HepG2 (cell line): Measurements from ENCODE around the gene SLC6A6. TPM values are rescaled to one million over a fixed set of nuclear protein-coding genes. Genes with fewer than 3 reads are reported as not detected.

Source experiments
- ATAC-seq: fragments of 200-7000 bp; cut with Tn5 transposase; 3 replicates; pipeline ENCODE4 v1.9.1; 2020; ENCODE audit warnings: mild to moderate bottlenecking, moderate library complexity
- BruUV-seq: library from RNA; stranded (reverse); fragments of 400-500 nt; replicated peaks from 2 replicates; lab custom pipeline; 2021; lab: Mats Ljungman, UMichigan
- CTCF ChIA-PET: fragments of 300-600 bp; formaldehyde crosslinking; extraction: SDS; loops from one replicate; lab custom pipeline; 2021; ENCODE audit warnings: low total read pairs, inconsistent platforms, low intra/inter-chr PET ratio; lab: Yijun Ruan, JAX
- POLR2A ChIA-PET: fragments of 350-600 bp; sonication (Branson Sonifier 250); formaldehyde crosslinking; loops from one replicate; lab custom pipeline; 2020; ENCODE audit warnings: antibody characterized with exemption, inconsistent platforms; lab: Yijun Ruan, JAX
- DNase-seq: peaks from one replicate; pipeline ENCODE4 v3.0.0-alpha.2; 2015; ENCODE audit warnings: low spot score
- FAIRE-seq: peaks from 3 replicates; lab custom pipeline; 2011; peaks lifted over from hg19 to GRCh38; lab: Jason Lieb, UNC
- H2AFZ ChIP-seq: one replicate; pipeline ENCODE4 v1.6.1; 2011; ENCODE audit warnings: low read length, inconsistent platforms
- H3K27ac ChIP-seq: fragments of 300-600 bp; 3 replicates; pipeline ENCODE4 v1.8.0; 2011; ENCODE audit warnings: mixed run types, mild to moderate bottlenecking, mixed read lengths, low read length, inconsistent platforms; ENCODE audit not compliant: insufficient read depth; ENCODE audit errors: extremely low read length
- H3K27me3 ChIP-seq, 2 experiments: fragments of 200-600 bp in 1 of 2; 2 replicates in 1 of 2; 3 replicates in 1 of 2; pipeline versions ENCODE4 v1.6.0 to v1.8.0; 2011; ENCODE audit warnings: low read length in 2 of 2, mild to moderate bottlenecking in 2 of 2, moderate library complexity in 2 of 2, inconsistent platforms in 1 of 2; ENCODE audit not compliant: insufficient read depth in 2 of 2, control insufficient read depth in 1 of 2
- H3K36me3 ChIP-seq, 2 experiments: fragments of 200-600 bp in 1 of 2; replicated peaks in 1 of 2; 2 replicates in 1 of 2; 3 replicates in 1 of 2; pipeline versions ENCODE4 v1.5.1 to v1.8.0; 2011; ENCODE audit warnings: low read length in 2 of 2, inconsistent platforms in 1 of 2; ENCODE audit not compliant: insufficient read depth in 2 of 2, control insufficient read depth in 1 of 2
- H3K4me1 ChIP-seq: 2 replicates; pipeline ENCODE4 v1.5.1; 2012; ENCODE audit warnings: low read length, inconsistent platforms; ENCODE audit not compliant: insufficient read depth
- H3K4me2 ChIP-seq: 2 replicates; pipeline ENCODE4 v1.6.0; 2011; ENCODE audit warnings: low read depth, low read length, inconsistent platforms
- H3K4me3 ChIP-seq, 3 experiments: fragments of 200-600 bp in 1 of 3; sonication (generic), shearing (Covaris generic) in 1 of 3; replicated peaks in 1 of 3; 2 replicates each; pipeline ENCODE4 v1.5.1; 2011 to 2016; ENCODE audit warnings: low read length in 3 of 3, inconsistent platforms in 2 of 3, low read depth in 2 of 3, mild to moderate bottlenecking in 2 of 3, control low read depth in 1 of 3, mixed read lengths in 1 of 3; ENCODE audit not compliant: insufficient read depth in 1 of 3
- H3K79me2 ChIP-seq: one replicate; pipeline ENCODE4 v1.6.1; 2011; ENCODE audit warnings: low read length, inconsistent platforms; ENCODE audit not compliant: insufficient read depth
- H3K9ac ChIP-seq: 2 replicates; pipeline ENCODE4 v1.6.0; 2011; ENCODE audit warnings: mild to moderate bottlenecking, low read depth, low read length, inconsistent platforms; ENCODE audit not compliant: insufficient read depth
- H3K9me3 ChIP-seq: 2 replicates; pipeline ENCODE4 v1.5.1; 2012; ENCODE audit warnings: mild to moderate bottlenecking, low read length
- H4K20me1 ChIP-seq: 2 replicates; pipeline ENCODE4 v1.6.0; 2011; ENCODE audit warnings: inconsistent platforms, mild to moderate bottlenecking, low read length, moderate library complexity; ENCODE audit not compliant: insufficient read depth
- ARID2 ChIP-seq: sonication (generic); formaldehyde crosslinking; IDR thresholded peaks from 2 replicates; pipeline ENCODE4 v1.8.1; 2022; ENCODE audit warnings: mild to moderate bottlenecking, missing genetic modification reagents, borderline replicate concordance
- ATF7 ChIP-seq, 2 experiments: fragments of 450-650 bp in 1 of 2; sonication (generic) in 1 of 2; formaldehyde crosslinking in 1 of 2; IDR thresholded peaks; 2 replicates each; pipeline versions ENCODE4 v1.4.0 to v1.6.1; 2016 to 2020; ENCODE audit warnings: antibody characterized with exemption in 1 of 2, mild to moderate bottlenecking in 1 of 2, missing genetic modification reagents in 1 of 2
- CREB1 ChIP-seq, 2 experiments: fragments of 450-650 bp in 1 of 2; IDR thresholded peaks; 2 replicates each; pipeline ENCODE4 v1.6.1; 2016 to 2017; ENCODE audit warnings: control low read depth in 1 of 2, mild to moderate bottlenecking in 1 of 2, missing compliant biosample characterization in 1 of 2, missing genetic modification characterization in 1 of 2
- FUBP1 ChIP-seq: sonication (generic); formaldehyde crosslinking; IDR thresholded peaks from 2 replicates; pipeline ENCODE4 v1.5.1; 2020; ENCODE audit warnings: missing genetic modification reagents, mild to moderate bottlenecking, borderline replicate concordance
- GABPA ChIP-seq, 2 experiments: IDR thresholded peaks; 2 replicates each; pipeline ENCODE4 v1.6.1; 2011 to 2016; ENCODE audit warnings: low read depth in 2 of 2, low read length in 1 of 2, missing biosample characterization in 1 of 2, missing genetic modification characterization in 1 of 2
- GMEB1 ChIP-seq: sonication (generic); formaldehyde crosslinking; IDR thresholded peaks from 2 replicates; pipeline ENCODE4 v1.5.1; 2020; ENCODE audit warnings: missing genetic modification reagents, mild to moderate bottlenecking, borderline replicate concordance
- ISX ChIP-seq: sonication (generic); formaldehyde crosslinking; conservative IDR thresholded peaks from 2 replicates; pipeline ENCODE4 v1.5.0; 2020; ENCODE audit warnings: missing genetic modification reagents
- ZFP90 ChIP-seq: sonication (generic); formaldehyde crosslinking; IDR thresholded peaks from 2 replicates; pipeline ENCODE4 v1.8.0; 2022; ENCODE audit warnings: missing genetic modification reagents, mild to moderate bottlenecking, inconsistent platforms, borderline replicate concordance
- ZKSCAN1 ChIP-seq: fragments of 150-350 bp; IDR thresholded peaks from 2 replicates; pipeline ENCODE4 v1.6.1; 2014; ENCODE audit warnings: low read length
- ZNF549 ChIP-seq: sonication (generic); formaldehyde crosslinking; IDR thresholded peaks from 2 replicates; pipeline ENCODE4 v1.5.0; 2020; ENCODE audit warnings: missing genetic modification reagents
- ZNF570 ChIP-seq: sonication (generic); formaldehyde crosslinking; IDR thresholded peaks from 2 replicates; pipeline ENCODE4 v1.4.0; 2020; ENCODE audit warnings: mild to moderate bottlenecking, missing genetic modification reagents, borderline replicate concordance
- ZNF772 ChIP-seq: sonication (generic); formaldehyde crosslinking; IDR thresholded peaks from 2 replicates; pipeline ENCODE4 v1.5.0; 2020; ENCODE audit warnings: mild to moderate bottlenecking, missing genetic modification reagents
- WGBS: methylation state at CpG from one replicate; pipeline ENCODE4 v1.1.6; 2017; ENCODE audit warnings: low lambda C conversion rate; 5-methylcytosine and 5-hydroxymethylcytosine counted together
- in situ Hi-C: cut with HindIII; loops from 2 replicates; pipeline ENCODE4 v1.10.0; 2017; ENCODE audit warnings: low pct_unique_long_range_greater_than_20kb; ENCODE audit not compliant: extremely low pct_ligation_motif_present
- intact Hi-C: fragments of 100-400 bp; cut with micrococcal nuclease; formaldehyde crosslinking; loops from one replicate; pipeline ENCODE4 v1.10.0; 2022; ENCODE audit not compliant: unreplicated experiment
- polyA plus RNA-seq, 8 experiments: library from polyadenylated mRNA; depleted of rRNA in 3 of 8; stranded (reverse) in 7 of 8; unstranded in 1 of 8; fragments of >200 nt; fragmentation: Illumina TruSeq in 4 of 8; extraction: Trizol in 4 of 8; gene quantifications; 2 replicates each; pipeline versions ENCODE4 v1.2.1 to v1.2.3, GENCODE V29; 2011 to 2016; ENCODE audit warnings: low read depth in 4 of 8, missing spikeins in 1 of 8, mixed read lengths in 1 of 8; ENCODE audit not compliant: insufficient read depth in 1 of 8
- total RNA-seq, 5 experiments: library from RNA; depleted of rRNA; stranded (reverse); fragments of >200 nt; fragmentation: Illumina TruSeq; extraction: Trizol; gene quantifications; 2 replicates each; pipeline ENCODE4 v1.2.3, GENCODE V29; 2016; ENCODE audit warnings: low read depth in 1 of 5

The SLC6A6 gene
- total and polyA plus RNA-seq, 2 of the 13 experiments (the other 11 are each of a cell fraction or from before 2014, with no cell fraction given): 14.1 to 20.7 TPM

GRCh38 chr3:14502472-14502871 lies 100.1 kb downstream of the SLC6A6 start:
- DNase-seq: no peak
- no peak overlapping the region for H2AFZ ChIP-seq
- H3K9me3 ChIP-seq: no peaks in the 10 kb centered on the region
- no peak for FAIRE-seq
- no peaks in the 10 kb centered on the region for H3K36me3 ChIP-seq
- intact Hi-C loops (no loop called here), in situ Hi-C loops (no loop called here)
- no peak overlapping the region for H3K4me2 ChIP-seq
- H3K9ac ChIP-seq: no peak overlapping the region
- no TSS peak for BruUV-seq
- no peaks in the 10 kb centered on the region for H3K4me1 ChIP-seq
- peaks cover 0 to 4% of the 10 kb centered on the region in 2 experiments; a peak in 2 of 5 replicates for H3K27me3 ChIP-seq
- ChIA-PET POLR2A (no interaction called here), CTCF (no interaction called here)
- no peak for ATAC-seq
- H3K79me2 ChIP-seq: no peaks in the 10 kb centered on the region
- no peak overlapping the region for H3K27ac ChIP-seq
- H3K4me3 ChIP-seq: no peak overlapping the region
- no peaks in the 10 kb centered on the region for H4K20me1 ChIP-seq
- TF ChIP-seq GABPA (IDR thresholded peaks at IDR 0.05; ENCODE audit: low read depth, low read length): no peak
- TF ChIP-seq GABPA (CRISPR knock-in tag; IDR thresholded peaks at IDR 0.05; ENCODE audit: low read depth): no peak
- peak; percentile 91; the same call in 1 of the 2 replicates for TF ChIP-seq ZFP90
- no peak for TF ChIP-seq FUBP1 (CRISPR knock-in tag)

GRCh38 chr3:14503033-14503705 lies 100.8 kb downstream of the SLC6A6 start:
- Histone ChIP-seq H2AFZ (no peak overlapping the region), H3K79me2 (no peaks in the 10 kb centered on the region), H3K27me3 (peaks cover 0 to 4% of the 10 kb centered on the region in 2 experiments; a peak in 2 of 5 replicates), H4K20me1 (no peaks in the 10 kb centered on the region), H3K4me2 (no peak overlapping the region), H3K9ac (no peak overlapping the region), H3K4me1 (no peaks in the 10 kb centered on the region), H3K4me3 (no peak overlapping the region), H3K27ac (no peak overlapping the region), H3K9me3 (no peaks in the 10 kb centered on the region), H3K36me3 (no peaks in the 10 kb centered on the region)
- ATAC-seq (no peak), DNase-seq (peak; percentile 16), FAIRE-seq (no peak)
- intact Hi-C loops (no loop called here), in situ Hi-C loops (no loop called here)
- ChIA-PET POLR2A (no interaction called here), CTCF (no interaction called here)
- WGBS: 9% methylated on average over 6 of the region's 12 CpGs
- no TSS peak for BruUV-seq
- TF ChIP-seq ATF7 (IDR thresholded peaks at IDR 0.05) (peak; percentile 77), ATF7 (CRISPR knock-in tag; IDR thresholded peaks at IDR 0.05) (no peak), CREB1 (IDR thresholded peaks at IDR 0.05) (peak; percentile 74), CREB1 (CRISPR knock-in tag; IDR thresholded peaks at IDR 0.05) (no peak), ZKSCAN1 (no peak), ISX (CRISPR knock-in tag) (no peak), ZNF570 (CRISPR knock-in tag) (no peak), ZNF549 (CRISPR knock-in tag) (no peak), GMEB1 (CRISPR knock-in tag) (no peak), ZNF772 (CRISPR knock-in tag) (no peak), ARID2 (CRISPR knock-in tag) (no peak)
